HepG2 (cell line): ENCODE data around the gene CLCN2. TPM values are rescaled to one million over a fixed set of nuclear protein-coding genes. Genes with fewer than 3 reads are reported as not detected.

Experiments
- BORCS8-MEF2B ChIP-seq: sonication (generic); formaldehyde crosslinking; IDR thresholded peaks from 2 replicates; pipeline ENCODE4 v1.8.0; 2022; ENCODE audit warnings: mild to moderate bottlenecking, missing genetic modification reagents
- DMAP1 ChIP-seq: IDR thresholded peaks from 2 replicates; pipeline ENCODE4 v1.6.1; 2016
- EED ChIP-seq: sonication (generic); formaldehyde crosslinking; IDR thresholded peaks from 2 replicates; pipeline ENCODE4 v1.5.0; 2020; ENCODE audit warnings: mild to moderate bottlenecking, missing genetic modification reagents
- GMEB2 ChIP-seq: IDR thresholded peaks from 2 replicates; pipeline ENCODE4 v1.6.1; 2016; ENCODE audit warnings: missing biosample characterization, missing genetic modification reagents, low read depth
- HDAC2 ChIP-seq: sonication (generic); formaldehyde crosslinking; IDR thresholded peaks from 2 replicates; pipeline ENCODE4 v1.4.0; 2020; ENCODE audit warnings: missing genetic modification reagents
- KDM3A ChIP-seq: IDR thresholded peaks from 2 replicates; pipeline ENCODE4 v1.6.1; 2018; ENCODE audit warnings: low read depth, missing compliant biosample characterization
- MAZ ChIP-seq, 2 experiments: sonication (generic) in 1 of 2; formaldehyde crosslinking in 1 of 2; IDR thresholded peaks; 2 replicates each; pipeline versions ENCODE4 v1.5.0 to v1.6.1; 2012 to 2020; ENCODE audit warnings: low read depth in 2 of 2, mild to moderate bottlenecking in 2 of 2, borderline replicate concordance in 1 of 2, improper control_type of control experiment in 1 of 2, low read length in 1 of 2, missing genetic modification reagents in 1 of 2, moderate library complexity in 1 of 2
- MED8 ChIP-seq: sonication (generic); formaldehyde crosslinking; IDR thresholded peaks from 2 replicates; pipeline ENCODE4 v1.8.1; 2023; ENCODE audit warnings: mild to moderate bottlenecking, missing genetic modification reagents; ENCODE audit not compliant: insufficient replicate concordance
- PCBP2 ChIP-seq: fragments of 200-400 bp; formaldehyde crosslinking; optimal IDR thresholded peaks from 2 replicates; pipeline ENCODE3; 2018; ENCODE audit warnings: low read length, low read depth; ENCODE audit not compliant: poor library complexity, severe bottlenecking
- PLRG1 ChIP-seq: fragments of 450-650 bp; conservative IDR thresholded peaks from 2 replicates; pipeline ENCODE4 v1.6.1; 2016
- RBM39 ChIP-seq: fragments of 200-400 bp; formaldehyde crosslinking; IDR thresholded peaks from one replicate; pipeline ENCODE4 v1.6.1; 2018; ENCODE audit warnings: antibody characterized with exemption, mild to moderate bottlenecking, low read depth, low read length; ENCODE audit not compliant: poor library complexity, severe bottlenecking
- SNRNP70 ChIP-seq: fragments of 200-400 bp; formaldehyde crosslinking; IDR thresholded peaks from 2 replicates; pipeline ENCODE4 v1.6.1; 2017; ENCODE audit warnings: mild to moderate bottlenecking, low read depth, low read length, moderate library complexity
- TARDBP ChIP-seq: sonication (generic); formaldehyde crosslinking; IDR thresholded peaks from 2 replicates; pipeline ENCODE4 v1.8.0; 2022; ENCODE audit warnings: mild to moderate bottlenecking, missing genetic modification reagents
- U2AF2 ChIP-seq: fragments of 200-400 bp; formaldehyde crosslinking; IDR thresholded peaks from 2 replicates; pipeline ENCODE4 v1.6.1; 2017; ENCODE audit warnings: low read depth, mild to moderate bottlenecking, low read length
- ZNF3 ChIP-seq: IDR thresholded peaks from 2 replicates; pipeline ENCODE4 v1.7.0; 2017; ENCODE audit warnings: inconsistent platforms
- ZNF30 ChIP-seq: sonication (generic); formaldehyde crosslinking; IDR thresholded peaks from 2 replicates; pipeline ENCODE4 v1.5.0; 2020; ENCODE audit warnings: mild to moderate bottlenecking, missing genetic modification reagents
- ZNF383 ChIP-seq: sonication (generic); formaldehyde crosslinking; IDR thresholded peaks from 2 replicates; pipeline ENCODE4 v1.4.0; 2020; ENCODE audit warnings: missing genetic modification reagents, mild to moderate bottlenecking, borderline replicate concordance
- ZNF430 ChIP-seq: sonication (generic); formaldehyde crosslinking; IDR thresholded peaks from 2 replicates; pipeline ENCODE4 v1.9.0; 2021; ENCODE audit warnings: mild to moderate bottlenecking, missing genetic modification reagents
- ZNF530 ChIP-seq: sonication (generic); formaldehyde crosslinking; IDR thresholded peaks from 2 replicates; pipeline ENCODE4 v1.5.0; 2020; ENCODE audit warnings: low read depth, mild to moderate bottlenecking, missing genetic modification reagents
- ZNF589 ChIP-seq: sonication (generic); formaldehyde crosslinking; conservative IDR thresholded peaks from 2 replicates; pipeline ENCODE4 v1.8.0; 2022; ENCODE audit warnings: mild to moderate bottlenecking, moderate library complexity, missing genetic modification reagents
- ZNF615 ChIP-seq: sonication (generic); formaldehyde crosslinking; IDR thresholded peaks from 2 replicates; pipeline ENCODE4 v1.5.0; 2020; ENCODE audit warnings: mild to moderate bottlenecking, missing genetic modification reagents, borderline replicate concordance
- ZNF674 ChIP-seq: sonication (generic); formaldehyde crosslinking; IDR thresholded peaks from 2 replicates; pipeline ENCODE4 v1.5.0; 2020; ENCODE audit warnings: low read depth, mild to moderate bottlenecking, missing genetic modification reagents
- ZNF691 ChIP-seq: sonication (generic); formaldehyde crosslinking; IDR thresholded peaks from 2 replicates; pipeline ENCODE4 v1.4.0; 2020; ENCODE audit warnings: missing genetic modification reagents, low read depth, mild to moderate bottlenecking, borderline replicate concordance
- ZNF780A ChIP-seq: sonication (generic); formaldehyde crosslinking; IDR thresholded peaks from 2 replicates; pipeline ENCODE4 v1.8.0; 2022; ENCODE audit warnings: mild to moderate bottlenecking, missing genetic modification reagents, moderate library complexity
- ZNF850 ChIP-seq: sonication (generic); formaldehyde crosslinking; conservative IDR thresholded peaks from 2 replicates; pipeline ENCODE4 v1.9.0; 2021; ENCODE audit warnings: mild to moderate bottlenecking, missing genetic modification reagents
- polyA plus RNA-seq, 8 experiments: library from polyadenylated mRNA; depleted of rRNA in 3 of 8; stranded (reverse) in 7 of 8; unstranded in 1 of 8; fragments of >200 nt; fragmentation: Illumina TruSeq in 4 of 8; extraction: Trizol in 4 of 8; gene quantifications; 2 replicates each; pipeline versions ENCODE4 v1.2.1 to v1.2.3, GENCODE V29; 2011 to 2016; ENCODE audit warnings: low read depth in 4 of 8, missing spikeins in 1 of 8, mixed read lengths in 1 of 8; ENCODE audit not compliant: insufficient read depth in 1 of 8
- total RNA-seq, 5 experiments: library from RNA; depleted of rRNA; stranded (reverse); fragments of >200 nt; fragmentation: Illumina TruSeq; extraction: Trizol; gene quantifications; 2 replicates each; pipeline ENCODE4 v1.2.3, GENCODE V29; 2016; ENCODE audit warnings: low read depth in 1 of 5
- TF ChIP-seq, protein P1 (sequence below): sonication (generic); formaldehyde crosslinking; IDR thresholded peaks from 2 replicates; pipeline ENCODE4 v1.5.0; 2020; ENCODE audit warnings: mild to moderate bottlenecking, missing genetic modification reagents
- TF ChIP-seq, protein P2 (sequence below): IDR thresholded peaks from 2 replicates; pipeline ENCODE4 v1.6.1; 2016; ENCODE audit warnings: missing compliant biosample characterization, missing genetic modification reagents, borderline replicate concordance

CLCN2 gene
- total and polyA plus RNA-seq, 2 of the 13 experiments (the other 11 are each of a cell fraction or from before 2014, with no cell fraction given): 11.4 to 13.5 TPM

DNA sequence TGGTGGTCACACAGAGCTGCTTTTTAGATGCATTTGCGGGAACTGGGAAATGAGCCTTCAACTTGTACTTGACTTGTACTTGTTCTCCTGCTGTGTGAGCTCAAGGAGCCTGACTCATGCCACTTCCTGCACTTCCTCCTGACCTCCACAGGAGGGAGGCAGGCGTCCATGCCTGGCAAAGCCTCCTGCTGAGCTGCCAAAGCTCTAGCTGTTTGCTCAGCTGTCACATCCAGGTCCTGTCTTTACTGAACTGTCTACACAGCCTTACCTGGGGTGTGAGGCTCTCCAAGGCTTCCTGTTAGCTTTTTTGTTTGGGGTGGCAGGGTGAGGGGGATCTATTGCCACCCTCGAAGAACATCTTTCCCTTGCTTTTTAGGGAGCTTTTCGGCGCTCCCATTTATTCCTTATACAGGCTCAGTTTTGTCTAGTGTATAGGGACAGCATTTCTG, 10.2 kb upstream of the CLCN2 start (continued):
- TF ChIP-seq ZNF780A (CRISPR knock-in tag) (no peak), DMAP1 (CRISPR knock-in tag) (no peak), SNRNP70 (no peak), ZNF589 (CRISPR knock-in tag) (no peak), EED (CRISPR knock-in tag) (no peak), PLRG1 (no peak), RBM39 (no peak), ZNF615 (CRISPR knock-in tag) (no peak), TARDBP (CRISPR knock-in tag) (peak; percentile 69), ZNF383 (no peak), U2AF2 (no peak), ZNF30 (no peak), BORCS8-MEF2B (peak; percentile 61; the same call in 1 of the 2 replicates), KDM3A (CRISPR knock-in tag) (peak; percentile 74; the same call in 1 of the 2 replicates), ZNF530 (CRISPR knock-in tag) (no peak), ZNF691 (CRISPR knock-in tag) (peak; percentile 25; the same call in 1 of the 2 replicates), ZNF850 (CRISPR knock-in tag) (no peak), MAZ (IDR thresholded peaks at IDR 0.05; ENCODE audit: borderline replicate concordance, low read depth, low read length) (no peak), MAZ (CRISPR knock-in tag; IDR thresholded peaks at IDR 0.05; ENCODE audit: low read depth) (peak; percentile 54; the same call in 1 of the 2 replicates), HDAC2 (CRISPR knock-in tag) (no peak; the same call in 1 of the 2 replicates), PCBP2 (no peak), ZNF674 (no peak), ZNF430 (CRISPR knock-in tag) (no peak), MED8 (CRISPR knock-in tag) (no peak), GMEB2 (CRISPR knock-in tag) (no peak), ZNF3 (CRISPR knock-in tag) (no peak)
- TF ChIP-seq, protein P1, sequence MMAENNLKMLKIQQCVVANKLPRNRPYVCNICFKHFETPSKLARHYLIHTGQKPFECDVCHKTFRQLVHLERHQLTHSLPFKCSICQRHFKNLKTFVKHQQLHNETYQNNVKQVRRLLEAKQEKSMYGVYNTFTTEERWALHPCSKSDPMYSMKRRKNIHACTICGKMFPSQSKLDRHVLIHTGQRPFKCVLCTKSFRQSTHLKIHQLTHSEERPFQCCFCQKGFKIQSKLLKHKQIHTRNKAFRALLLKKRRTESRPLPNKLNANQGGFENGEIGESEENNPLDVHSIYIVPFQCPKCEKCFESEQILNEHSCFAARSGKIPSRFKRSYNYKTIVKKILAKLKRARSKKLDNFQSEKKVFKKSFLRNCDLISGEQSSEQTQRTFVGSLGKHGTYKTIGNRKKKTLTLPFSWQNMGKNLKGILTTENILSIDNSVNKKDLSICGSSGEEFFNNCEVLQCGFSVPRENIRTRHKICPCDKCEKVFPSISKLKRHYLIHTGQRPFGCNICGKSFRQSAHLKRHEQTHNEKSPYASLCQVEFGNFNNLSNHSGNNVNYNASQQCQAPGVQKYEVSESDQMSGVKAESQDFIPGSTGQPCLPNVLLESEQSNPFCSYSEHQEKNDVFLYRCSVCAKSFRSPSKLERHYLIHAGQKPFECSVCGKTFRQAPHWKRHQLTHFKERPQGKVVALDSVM (CRISPR knock-in tag): no peak
- TF ChIP-seq, protein P2, sequence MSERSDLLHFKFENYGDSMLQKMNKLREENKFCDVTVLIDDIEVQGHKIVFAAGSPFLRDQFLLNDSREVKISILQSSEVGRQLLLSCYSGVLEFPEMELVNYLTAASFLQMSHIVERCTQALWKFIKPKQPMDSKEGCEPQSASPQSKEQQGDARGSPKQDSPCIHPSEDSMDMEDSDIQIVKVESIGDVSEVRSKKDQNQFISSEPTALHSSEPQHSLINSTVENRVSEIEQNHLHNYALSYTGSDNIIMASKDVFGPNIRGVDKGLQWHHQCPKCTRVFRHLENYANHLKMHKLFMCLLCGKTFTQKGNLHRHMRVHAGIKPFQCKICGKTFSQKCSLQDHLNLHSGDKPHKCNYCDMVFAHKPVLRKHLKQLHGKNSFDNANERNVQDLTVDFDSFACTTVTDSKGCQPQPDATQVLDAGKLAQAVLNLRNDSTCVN (CRISPR knock-in tag): no peak
